Ovary (tissue), 9 donors: ENCODE measurements around the gene TMCO4. TPM values are rescaled to one million over a fixed set of nuclear protein-coding genes. Genes with fewer than 3 reads are reported as not detected.

Experiments
- DNase-seq, 5 donors: peaks; one replicate each; pipeline ENCODE4 v3.0.0-alpha.2; 2019 to 2020
- H3K27ac ChIP-seq, 2 donors: fragments of 200-600 bp; one replicate each; pipeline versions ENCODE4 v1.5.1 to v1.8.0; 2019 to 2022
- H3K27me3 ChIP-seq: fragments of 200-600 bp; one replicate; pipeline ENCODE4 v1.8.0; 2022
- H3K36me3 ChIP-seq: fragments of 200-600 bp; sonication (generic); one replicate; pipeline ENCODE4 v1.5.1; 2019
- H3K4me1 ChIP-seq: one replicate; pipeline ENCODE4 v1.8.1; 2013; ENCODE audit warnings: mild to moderate bottlenecking, moderate library complexity; ENCODE audit not compliant: insufficient read depth
- H3K4me3 ChIP-seq: fragments of 200-600 bp; sonication (generic); one replicate; pipeline ENCODE4 v1.5.1; 2017
- H3K9me3 ChIP-seq, 2 donors: fragments of 200-600 bp in 1 of 2; sonication (generic) in 1 of 2; one replicate each; pipeline versions ENCODE4 v1.5.1 to v1.8.1; 2013 to 2019; ENCODE audit warnings: mild to moderate bottlenecking in 1 of 2, moderate library complexity in 1 of 2
- EP300 ChIP-seq: sonication (generic); formaldehyde crosslinking; IDR thresholded peaks from one replicate; pipeline ENCODE4 v1.6.1; 2017; ENCODE audit warnings: antibody characterized with exemption
- POLR2A ChIP-seq: fragments of 450-650 bp; IDR thresholded peaks from one replicate; pipeline ENCODE4 v1.6.1; 2017; ENCODE audit warnings: antibody characterized with exemption, mild to moderate bottlenecking, moderate library complexity
- WGBS, 3 donors: extraction: QIAGEN DNeasy Blood & Tissue Kit in 1 of 3; methylation state at CpG; one replicate each; pipeline versions ENCODE4 v1.1.5 to v1.1.7; 2013 to 2017; 5-methylcytosine and 5-hydroxymethylcytosine counted together
- intact Hi-C, 4 donors: fragments of 100-400 bp; cut with DNase I; formaldehyde crosslinking; loops; one replicate each; pipeline versions ENCODE4 v1.11.0 to v1.15.1; 2022 to 2023
- polyA plus RNA-seq, 2 donors: library from polyadenylated mRNA; stranded (reverse); fragments of 200-250 nt in 1 of 2; fragments of 350-450 nt in 1 of 2; fragmentation: Illumina TruSeq in 1 of 2; extraction: RNeasy Lipid Tissue Mini Kit (QIAGEN cat#74804) in 1 of 2; gene quantifications; one replicate each; pipeline ENCODE4 v1.2.3, GENCODE V29; 2013 to 2014
- total RNA-seq, 7 donors: library from RNA; depleted of rRNA in 2 of 7; stranded (reverse); fragments of >200 nt in 2 of 7; fragmentation: NEBNext Ultra II Directional in 3 of 7; extraction: Animal tissue kit (Norgen Biotek cat#: 25700) in 3 of 7; gene quantifications; one replicate each; pipeline versions ENCODE4 v1.1.0 to v1.2.4, GENCODE V29; 2016 to 2023
- TF ChIP-seq, protein P1 (sequence below), 3 donors: fragments of 450-650 bp in 2 of 3; fragments of 200-600 bp in 1 of 3; IDR thresholded peaks; one replicate each; pipeline versions ENCODE4 v1.5.1 to v1.8.0; 2016 to 2022; ENCODE audit warnings: antibody characterized with exemption in 3 of 3, mild to moderate bottlenecking in 1 of 3
- donor health status: DM: no; HTN: no; CAD: no; lungs with moderate emphysema.
- donor health status: DM: no; HTN: no; CAD: no.
- donor health status: Bipolar disorder and iron deficiency.
- donor health status: DM: yes; HTN: yes; CAD: no.
- donor health status: DM: no; HTN: no; CAD: no.
- donor health status: DM: yes; HTN: yes; CAD: no.

TMCO4 gene
- total and polyA plus RNA-seq, 9 donors, result 14.2 to 26.0 (median 21.4) TPM

DNA sequence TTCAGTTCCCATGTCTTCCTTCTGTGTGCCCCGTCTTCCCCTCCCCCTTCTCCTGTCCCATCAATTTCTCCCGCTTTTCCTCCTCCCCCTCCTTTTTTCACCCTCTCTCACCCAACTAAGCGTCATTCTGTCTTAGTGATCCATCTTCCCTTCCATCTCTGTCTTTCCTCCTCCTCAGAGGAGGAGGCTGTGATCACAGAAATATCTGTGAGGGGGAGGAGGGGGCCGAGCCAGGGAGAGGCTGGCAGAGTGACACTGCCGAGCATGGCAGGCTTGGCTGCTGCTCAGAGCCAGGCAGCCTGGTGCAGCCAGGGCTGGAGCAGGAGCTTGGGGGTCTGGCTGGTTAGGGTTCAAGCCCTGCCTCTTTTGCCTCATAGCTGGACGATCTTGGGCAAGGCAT is 127.5 kb downstream of the TMCO4 start:
- 20 to 42% (median 21%) methylated on average over 6 of the region's 6 CpGs for WGBS, 3 donors
- Histone ChIP-seq H3K27ac (no peak overlapping the region), H3K4me3 (no peak overlapping the region), H3K27me3 (no peaks in the 10 kb centered on the region), H3K4me1 (no peaks in the 10 kb centered on the region), H3K36me3 (no peaks in the 10 kb centered on the region), H3K9me3 (no peaks in the 10 kb centered on the region)
- TF ChIP-seq, protein P1, sequence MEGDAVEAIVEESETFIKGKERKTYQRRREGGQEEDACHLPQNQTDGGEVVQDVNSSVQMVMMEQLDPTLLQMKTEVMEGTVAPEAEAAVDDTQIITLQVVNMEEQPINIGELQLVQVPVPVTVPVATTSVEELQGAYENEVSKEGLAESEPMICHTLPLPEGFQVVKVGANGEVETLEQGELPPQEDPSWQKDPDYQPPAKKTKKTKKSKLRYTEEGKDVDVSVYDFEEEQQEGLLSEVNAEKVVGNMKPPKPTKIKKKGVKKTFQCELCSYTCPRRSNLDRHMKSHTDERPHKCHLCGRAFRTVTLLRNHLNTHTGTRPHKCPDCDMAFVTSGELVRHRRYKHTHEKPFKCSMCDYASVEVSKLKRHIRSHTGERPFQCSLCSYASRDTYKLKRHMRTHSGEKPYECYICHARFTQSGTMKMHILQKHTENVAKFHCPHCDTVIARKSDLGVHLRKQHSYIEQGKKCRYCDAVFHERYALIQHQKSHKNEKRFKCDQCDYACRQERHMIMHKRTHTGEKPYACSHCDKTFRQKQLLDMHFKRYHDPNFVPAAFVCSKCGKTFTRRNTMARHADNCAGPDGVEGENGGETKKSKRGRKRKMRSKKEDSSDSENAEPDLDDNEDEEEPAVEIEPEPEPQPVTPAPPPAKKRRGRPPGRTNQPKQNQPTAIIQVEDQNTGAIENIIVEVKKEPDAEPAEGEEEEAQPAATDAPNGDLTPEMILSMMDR (IDR thresholded peaks at IDR 0.05), result no peak
- no peak for TF ChIP-seq POLR2A
- no peak for TF ChIP-seq EP300
- intact Hi-C loops, result no loop called here
- no peak for DNase-seq

DNA sequence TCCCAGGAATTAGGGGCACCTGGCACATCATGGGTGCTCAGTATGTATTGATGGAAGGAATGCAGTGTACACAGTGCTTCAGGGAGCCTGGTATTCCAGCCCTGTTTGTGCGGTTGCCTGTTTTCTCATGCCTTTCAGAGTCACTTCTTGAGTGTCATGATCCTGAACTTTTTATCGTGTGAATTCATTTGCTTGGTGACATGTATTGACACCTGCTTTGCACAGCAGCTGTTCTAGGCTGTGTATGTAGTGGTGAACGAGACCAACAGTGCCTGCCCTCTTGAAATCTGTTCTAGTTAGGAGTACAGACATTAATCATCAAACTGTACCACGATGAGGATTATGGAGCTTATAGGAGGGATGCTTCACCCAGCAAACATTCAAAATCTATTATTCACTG is 128.9 kb downstream of the TMCO4 start:
- intact Hi-C loops, result no loop called here
- TF ChIP-seq, protein P1 (IDR thresholded peaks at IDR 0.05), result no peak
- TF ChIP-seq EP300 (no peak), POLR2A (no peak)
- H3K9me3 ChIP-seq, result no peaks in the 10 kb centered on the region
- no peaks in the 10 kb centered on the region for H3K36me3 ChIP-seq
- no peaks in the 10 kb centered on the region for H3K27me3 ChIP-seq
- no peak for DNase-seq
- no peak overlapping the region for H3K4me3 ChIP-seq
- H3K27ac ChIP-seq, result no peak overlapping the region
- WGBS, 3 donors, result 55 to 68% (median 59%) methylated on average over 4 of the region's 4 CpGs
- H3K4me1 ChIP-seq, result no peaks in the 10 kb centered on the region

DNA sequence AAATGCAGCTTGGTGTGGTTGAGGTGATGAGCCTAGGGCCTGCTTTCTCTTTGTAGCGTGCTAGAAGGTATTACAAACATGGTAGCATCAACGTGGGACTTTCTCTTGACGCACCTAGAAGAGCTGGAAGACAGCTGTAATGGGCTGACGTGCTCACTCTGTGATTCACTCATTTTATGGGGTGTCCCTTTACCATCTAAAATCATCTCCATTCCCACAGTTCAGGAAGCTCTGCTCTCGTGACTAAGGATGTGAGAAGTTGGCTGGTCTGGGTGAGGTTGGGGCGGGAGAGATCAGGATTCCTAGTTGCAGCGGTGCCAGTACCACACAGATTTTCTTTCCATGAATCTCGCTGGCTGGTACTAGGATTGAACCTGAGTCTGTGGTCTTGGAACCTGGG is 130.8 kb downstream of the TMCO4 start:
- Histone ChIP-seq H3K36me3 (no peaks in the 10 kb centered on the region), H3K27me3 (peaks cover 3% of the 10 kb centered on the region)

DNA sequence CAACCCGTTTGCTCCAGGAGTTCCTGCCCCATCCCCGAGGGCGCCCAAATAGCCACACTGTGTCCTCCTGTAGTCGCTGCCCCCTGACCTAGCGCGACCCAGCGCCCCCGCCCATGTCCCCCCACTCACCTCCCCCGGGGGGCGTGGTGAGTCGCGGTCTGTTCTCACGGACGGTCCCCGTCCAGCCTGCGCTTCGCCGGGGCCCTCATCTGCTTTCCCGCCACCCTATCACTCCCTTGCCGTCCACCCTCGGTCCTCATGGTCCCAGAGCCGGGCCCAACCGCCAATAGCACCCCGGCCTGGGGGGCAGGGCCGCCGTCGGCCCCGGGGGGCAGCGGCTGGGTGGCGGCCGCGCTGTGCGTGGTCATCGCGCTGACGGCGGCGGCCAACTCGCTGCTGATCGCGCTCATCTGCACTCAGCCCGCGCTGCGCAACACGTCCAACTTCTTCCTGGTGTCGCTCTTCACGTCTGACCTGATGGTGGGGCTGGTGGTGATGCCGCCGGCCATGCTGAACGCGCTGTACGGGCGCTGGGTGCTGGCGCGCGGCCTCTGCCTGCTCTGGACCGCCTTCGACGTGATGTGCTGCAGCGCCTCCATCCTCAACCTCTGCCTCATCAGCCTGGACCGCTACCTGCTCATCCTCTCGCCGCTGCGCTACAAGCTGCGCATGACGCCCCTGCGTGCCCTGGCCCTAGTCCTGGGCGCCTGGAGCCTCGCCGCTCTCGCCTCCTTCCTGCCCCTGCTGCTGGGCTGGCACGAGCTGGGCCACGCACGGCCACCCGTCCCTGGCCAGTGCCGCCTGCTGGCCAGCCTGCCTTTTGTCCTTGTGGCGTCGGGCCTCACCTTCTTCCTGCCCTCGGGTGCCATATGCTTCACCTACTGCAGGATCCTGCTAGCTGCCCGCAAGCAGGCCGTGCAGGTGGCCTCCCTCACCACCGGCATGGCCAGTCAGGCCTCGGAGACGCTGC is 133.9 kb downstream of the TMCO4 start:
- TF ChIP-seq EP300, result no peak
- TF ChIP-seq POLR2A, result no peak
- TF ChIP-seq, protein P1 (IDR thresholded peaks at IDR 0.05), result no peak
- no peaks in the 10 kb centered on the region for H3K36me3 ChIP-seq
- WGBS, 3 donors, result 11 to 16% (median 16%) methylated on average over 55 to 84 of the region's 84 CpGs
- intact Hi-C loops, result no loop called here
- peaks cover 3% of the 10 kb centered on the region for H3K27me3 ChIP-seq
- no peaks in the 10 kb centered on the region for H3K9me3 ChIP-seq
- no peak overlapping the region for H3K4me3 ChIP-seq
- H3K4me1 ChIP-seq, result peaks cover 3% of the 10 kb centered on the region
- H3K27ac ChIP-seq, result no peak overlapping the region
- DNase-seq, result peak in 1 of 5 donors; percentile 28

More for the DNA sequence above, 130.8 kb downstream of the TMCO4 start:
- Histone ChIP-seq H3K9me3 (no peaks in the 10 kb centered on the region), H3K4me1 (peaks cover 3% of the 10 kb centered on the region), H3K4me3 (no peak overlapping the region), H3K27ac (no peak overlapping the region)
- WGBS, 3 donors, result 73 to 76% (median 75%) methylated on average over 8 of the region's 8 CpGs
- intact Hi-C loops, result no loop called here
- TF ChIP-seq, protein P1 (IDR thresholded peaks at IDR 0.05), result no peak
- TF ChIP-seq POLR2A (no peak), EP300 (no peak)
- no peak for DNase-seq
